Smooth muscle cell of bladder (primary cell): Measurements from ENCODE around the gene SLC7A6OS. TPM values are rescaled to one million over a fixed set of nuclear protein-coding genes. Genes with fewer than 3 reads are reported as not detected.

Experiments
- total RNA-seq: library from RNA; depleted of rRNA; stranded (reverse); fragments of >200 nt; gene quantifications from 2 replicates; pipeline ENCODE4 v1.2.3, GENCODE V29; 2014

Gene SLC7A6OS
- total RNA-seq: 12.5 and 12.9 TPM in 2 replicates

DNA sequence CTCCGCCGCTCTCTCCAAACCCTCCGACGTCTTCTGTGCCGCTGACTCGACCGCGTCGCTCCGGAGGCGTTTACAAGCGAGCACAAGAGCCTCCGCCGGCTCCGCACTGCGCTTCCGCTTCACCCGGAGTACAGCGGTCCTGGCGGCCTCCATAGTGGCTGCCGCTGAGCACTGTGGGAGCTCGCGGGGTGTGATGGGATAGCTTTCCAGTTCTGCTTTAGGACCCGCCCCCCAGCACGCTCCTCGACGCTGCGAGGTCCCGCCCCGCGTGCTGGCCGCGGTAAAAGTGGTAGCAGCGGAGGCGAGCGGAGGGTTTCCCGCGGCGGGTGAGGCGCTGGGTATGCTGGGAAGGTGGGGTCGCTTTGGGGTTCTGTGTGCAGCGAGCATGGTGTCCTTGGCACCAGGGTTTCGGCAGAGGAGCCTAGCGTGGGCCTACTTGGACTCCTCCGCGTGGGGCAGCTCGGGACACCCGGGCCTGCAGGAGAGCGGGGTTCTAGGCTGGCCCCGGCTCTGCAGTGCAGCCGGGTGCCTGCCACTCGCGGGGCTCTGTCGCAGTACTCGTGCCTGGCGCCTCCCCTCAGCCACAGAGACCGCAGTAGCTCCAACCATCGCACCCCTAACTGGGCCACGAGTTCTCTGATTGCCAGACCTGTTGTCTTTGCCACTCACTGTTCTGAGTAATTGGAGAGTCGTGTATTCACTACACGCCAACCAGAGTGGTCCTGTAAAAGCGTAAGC, at the start of gene SLC7A6OS, which contains the start of gene PRMT7:
TSS of gene SLC7A6OS (minus strand) at position 173 of the 738 bp plus-strand sequence. CDS start at position 153, 20 bp downstream.
TSS of gene PRMT7 (plus strand) at position 246 of the 738 bp plus-strand sequence. CDS start 4,961 bp downstream, outside the sequence.

DNA sequence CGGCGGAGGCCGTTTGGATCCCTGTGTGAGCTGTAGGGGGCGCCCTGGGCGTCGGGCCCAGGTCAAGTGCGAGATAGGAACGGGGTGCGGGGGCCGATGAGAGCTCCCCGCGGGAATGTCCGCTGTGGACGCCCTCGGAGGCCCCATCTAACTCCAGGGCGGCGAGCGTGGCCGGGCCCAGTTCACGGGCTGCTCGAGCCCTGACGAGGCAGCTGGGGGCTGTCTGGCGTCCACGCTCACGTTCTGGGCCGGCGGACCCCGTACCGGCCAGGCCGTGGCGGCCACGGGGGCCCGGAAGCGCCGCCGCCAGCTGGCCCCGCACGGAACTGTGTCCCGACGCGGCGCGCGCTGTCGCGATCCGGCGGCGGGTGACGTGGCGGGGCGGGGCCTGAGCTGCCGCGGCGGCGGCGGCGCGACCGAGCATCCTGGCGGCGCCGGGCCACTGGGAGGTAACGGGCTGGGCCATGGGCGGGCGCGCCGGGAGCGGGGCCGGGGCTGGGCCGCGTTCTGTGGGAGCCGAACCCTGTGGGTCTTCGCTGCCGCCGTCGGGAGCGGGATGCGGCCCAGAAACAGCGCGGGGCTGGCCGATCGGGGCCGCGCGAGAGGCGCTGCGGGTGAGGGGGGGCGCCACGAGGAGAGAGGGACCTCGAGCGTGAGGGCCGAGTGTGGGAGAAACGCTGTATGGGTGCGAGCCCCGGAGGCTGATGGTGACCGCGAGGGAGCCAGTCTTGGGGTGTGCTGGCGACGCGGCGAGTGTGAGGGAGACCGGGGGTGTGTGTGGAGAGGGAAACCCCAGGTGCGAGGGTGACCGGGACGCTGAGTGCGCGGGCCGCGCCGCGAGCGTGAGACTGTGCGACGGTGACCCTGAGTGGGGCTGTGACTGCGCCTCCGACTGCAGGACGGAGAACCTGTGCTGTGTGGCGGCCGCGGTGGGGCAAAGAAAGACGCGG, 46.3 kb downstream of the SLC7A6OS start, which contains the start of gene SLC7A6:
TSS of gene SLC7A6 (plus strand) at position 399 of the 950 bp plus-strand sequence. CDS start 10,201 bp downstream, outside the sequence.

Other genes starting within 250 kb of the SLC7A6OS start
- gene NFATC3, start 225.6 kb downstream of the SLC7A6OS start, total RNA-seq: 6.7 and 8.3 TPM in 2 replicates
- gene ESRP2, start 74.8 kb downstream of the SLC7A6OS start, total RNA-seq: 0.09 and 0.14 TPM in 2 replicates
- gene PLA2G15, start 65.6 kb downstream of the SLC7A6OS start, total RNA-seq: 17.2 and 27.3 TPM in 2 replicates
- 9.8 and 14.1 TPM in 2 replicates for gene SLC7A6, start 46.4 kb downstream of the SLC7A6OS start, total RNA-seq
- gene PRMT7, start 73 bp upstream of the SLC7A6OS start, total RNA-seq: 32.0 and 47.7 TPM in 2 replicates
- 0.09 and 0.14 TPM in 2 replicates for gene SMPD3, start 137.6 kb upstream of the SLC7A6OS start, total RNA-seq
- 20.3 TPM in 2 replicates for gene ZFP90, start 228.3 kb upstream of the SLC7A6OS start, total RNA-seq